Endodermal cell (in vitro differentiated cells): ENCODE data around the gene ELAPOR1. TPM values are rescaled to one million over a fixed set of nuclear protein-coding genes. Genes with fewer than 3 reads are reported as not detected.

ENCODE experiments used
- DNase-seq: peaks from one replicate; pipeline ENCODE4 v3.0.0-alpha.2; 2017
- H3K27ac ChIP-seq: 2 replicates; pipeline ENCODE4 v1.5.1; 2013; ENCODE audit warnings: mild to moderate bottlenecking, low read depth, low read length, moderate library complexity
- H3K27me3 ChIP-seq: 2 replicates; pipeline ENCODE4 v1.6.1; 2013; ENCODE audit warnings: mild to moderate bottlenecking, low read length, moderate library complexity; ENCODE audit not compliant: insufficient read depth, control insufficient read depth, poor library complexity, severe bottlenecking
- H3K36me3 ChIP-seq: 2 replicates; pipeline ENCODE4 v1.7.0; 2013; ENCODE audit warnings: mild to moderate bottlenecking, low read length, moderate library complexity; ENCODE audit not compliant: control insufficient read depth, insufficient read depth
- H3K4me1 ChIP-seq: one replicate; pipeline ENCODE4 v1.7.0; 2013; ENCODE audit warnings: low read length; ENCODE audit not compliant: control insufficient read depth, insufficient read depth
- H3K4me3 ChIP-seq: 2 replicates; pipeline ENCODE4 v1.5.1; 2013; ENCODE audit warnings: mild to moderate bottlenecking, low read length, moderate library complexity
- H3K9ac ChIP-seq: 2 replicates; pipeline ENCODE4 v1.6.1; 2013; ENCODE audit warnings: mild to moderate bottlenecking, low read length, moderate library complexity; ENCODE audit not compliant: poor library complexity, severe bottlenecking; ENCODE audit errors: extremely low read depth
- H3K9me3 ChIP-seq: 2 replicates; pipeline ENCODE4 v1.6.1; 2013; ENCODE audit warnings: mild to moderate bottlenecking, low read length, moderate library complexity; ENCODE audit not compliant: control insufficient read depth
- H3K27ac Mint-ChIP-seq: 2 replicates; pipeline ENCODE4 v1.8.0; 2020; ENCODE audit warnings: mixed read lengths
- H3K27me3 Mint-ChIP-seq: 2 replicates; pipeline ENCODE4 v1.8.0; 2021; ENCODE audit warnings: mild to moderate bottlenecking, mixed read lengths; ENCODE audit not compliant: insufficient read depth
- H3K36me3 Mint-ChIP-seq: 2 replicates; pipeline ENCODE4 v1.8.0; 2020; ENCODE audit warnings: low read depth, mixed read lengths
- H3K4me1 Mint-ChIP-seq: 2 replicates; pipeline ENCODE4 v1.8.0; 2020; ENCODE audit warnings: mixed read lengths
- H3K4me3 Mint-ChIP-seq: 2 replicates; pipeline ENCODE4 v1.8.0; 2020; ENCODE audit warnings: mild to moderate bottlenecking, moderate library complexity, mixed read lengths
- H3K9me3 Mint-ChIP-seq: 2 replicates; pipeline ENCODE4 v1.8.0; 2020; ENCODE audit warnings: mild to moderate bottlenecking, mixed read lengths
- whole genome bisulfite sequencing, 2 experiments: methylation state at CpG; one replicate each; pipeline versions ENCODE4 v1.1.5 to v1.1.7; 2013; ENCODE audit warnings: missing lambda C conversion rate in 2 of 2, mixed read lengths in 1 of 2; ENCODE audit not compliant: insufficient coverage in 1 of 2, insufficient read length in 1 of 2; 5-methylcytosine and 5-hydroxymethylcytosine counted together
- total RNA-seq, 2 donors: library from RNA; stranded (reverse); fragmentation: NEBNext Ultra II Directional in 1 of 2; extraction: Animal tissue kit (Norgen Biotek cat#: 25700) in 1 of 2; gene quantifications; 2 replicates in 1 of 2; 3 replicates in 1 of 2; pipeline ENCODE4 v1.2.1, GENCODE V29; 2021
- TF ChIP-seq, protein P1 (sequence below): fragments of 200-600 bp; sonication (generic); conservative IDR thresholded peaks from 2 replicates; pipeline ENCODE4 v1.5.0; 2021; ENCODE audit warnings: antibody characterized with exemption, mild to moderate bottlenecking

ELAPOR1 gene
- total RNA-seq, 2 donors from 2014 or later: 0.48 to 0.89 TPM

DNA sequence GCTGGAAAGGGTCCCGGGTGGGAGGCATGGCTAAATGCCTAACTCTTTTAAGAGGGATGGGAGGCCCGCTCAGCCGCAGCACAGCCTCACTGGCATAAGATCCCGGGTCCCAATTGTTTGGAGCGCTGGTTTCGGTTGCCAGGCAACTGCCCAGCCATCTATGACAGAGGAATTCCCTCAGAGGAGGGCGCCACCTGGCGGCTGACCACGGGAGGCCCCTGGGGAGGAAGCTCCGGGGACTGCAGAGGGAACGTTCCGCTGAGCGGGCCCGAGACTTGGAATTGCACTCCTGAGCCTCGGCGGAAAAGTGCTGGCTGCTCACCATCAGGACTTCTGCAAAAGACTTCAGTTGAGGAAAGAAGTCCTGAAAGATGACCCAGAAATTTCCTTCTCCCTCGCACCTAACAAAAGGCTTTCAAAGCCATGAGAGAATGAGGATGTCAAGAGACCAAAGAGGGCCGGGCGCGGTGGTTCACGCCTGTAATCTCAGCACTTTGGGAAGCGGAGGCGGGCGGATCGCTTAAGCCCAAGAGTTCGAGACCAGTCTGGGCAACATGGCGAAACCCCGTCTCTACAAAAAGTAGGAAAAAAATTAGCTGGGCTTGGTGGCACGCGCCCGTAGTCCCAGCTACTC, 1.1 kb upstream of the ELAPOR1 start:
- 13 to 19% methylated on average over 26 to 31 of the region's 31 CpGs for WGBS, 2 experiments
- H3K36me3 Mint-ChIP-seq: no peaks in the 10 kb centered on the region
- H3K9me3 Mint-ChIP-seq: no peaks in the 10 kb centered on the region
- H3K4me1 Mint-ChIP-seq: peaks cover 2% of the 10 kb centered on the region
- Histone ChIP-seq H3K4me1 (peaks cover 4% of the 10 kb centered on the region), H3K27ac (peak overlapping the region; percentile 83), H3K36me3 (no peaks in the 10 kb centered on the region), H3K9ac (no peak overlapping the region), H3K27me3 (peaks cover 84% of the 10 kb centered on the region), H3K4me3 (no peak overlapping the region), H3K9me3 (no peaks in the 10 kb centered on the region)
- TF ChIP-seq, protein P1, sequence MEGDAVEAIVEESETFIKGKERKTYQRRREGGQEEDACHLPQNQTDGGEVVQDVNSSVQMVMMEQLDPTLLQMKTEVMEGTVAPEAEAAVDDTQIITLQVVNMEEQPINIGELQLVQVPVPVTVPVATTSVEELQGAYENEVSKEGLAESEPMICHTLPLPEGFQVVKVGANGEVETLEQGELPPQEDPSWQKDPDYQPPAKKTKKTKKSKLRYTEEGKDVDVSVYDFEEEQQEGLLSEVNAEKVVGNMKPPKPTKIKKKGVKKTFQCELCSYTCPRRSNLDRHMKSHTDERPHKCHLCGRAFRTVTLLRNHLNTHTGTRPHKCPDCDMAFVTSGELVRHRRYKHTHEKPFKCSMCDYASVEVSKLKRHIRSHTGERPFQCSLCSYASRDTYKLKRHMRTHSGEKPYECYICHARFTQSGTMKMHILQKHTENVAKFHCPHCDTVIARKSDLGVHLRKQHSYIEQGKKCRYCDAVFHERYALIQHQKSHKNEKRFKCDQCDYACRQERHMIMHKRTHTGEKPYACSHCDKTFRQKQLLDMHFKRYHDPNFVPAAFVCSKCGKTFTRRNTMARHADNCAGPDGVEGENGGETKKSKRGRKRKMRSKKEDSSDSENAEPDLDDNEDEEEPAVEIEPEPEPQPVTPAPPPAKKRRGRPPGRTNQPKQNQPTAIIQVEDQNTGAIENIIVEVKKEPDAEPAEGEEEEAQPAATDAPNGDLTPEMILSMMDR: peak; percentile 99
- peak; percentile 99 for DNase-seq
- H3K4me3 Mint-ChIP-seq: peak overlapping the region; percentile 42
- no peak overlapping the region for H3K27ac Mint-ChIP-seq
- H3K27me3 Mint-ChIP-seq: peaks cover 87% of the 10 kb centered on the region

DNA sequence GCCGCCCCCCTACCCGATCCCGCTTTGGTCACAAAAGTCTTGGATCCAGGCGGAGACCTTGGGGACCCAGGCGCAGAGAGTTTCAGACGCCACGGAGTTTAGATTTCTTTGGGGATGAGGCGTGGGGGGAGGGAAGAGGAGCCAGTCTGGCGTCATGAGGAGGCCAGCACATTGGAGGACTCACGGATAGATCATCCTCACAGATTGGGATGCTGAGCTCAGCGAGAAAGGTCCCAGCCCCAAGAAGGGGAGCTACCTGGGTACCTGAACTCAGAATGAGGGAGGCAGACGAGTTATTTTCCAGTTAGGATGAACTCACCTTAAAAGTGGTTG, 393 bp downstream of the ELAPOR1 start:
- Mint-ChIP-seq H3K9me3 (no peaks in the 10 kb centered on the region), H3K27ac (no peak overlapping the region), H3K36me3 (no peaks in the 10 kb centered on the region), H3K4me1 (peaks cover 2% of the 10 kb centered on the region), H3K27me3 (peaks cover 80% of the 10 kb centered on the region), H3K4me3 (peak overlapping the region; percentile 42)
- H3K36me3 ChIP-seq: no peaks in the 10 kb centered on the region
- TF ChIP-seq, protein P1: no peak
- peaks cover 4% of the 10 kb centered on the region for H3K4me1 ChIP-seq
- no peaks in the 10 kb centered on the region for H3K9me3 ChIP-seq
- H3K27me3 ChIP-seq: peaks cover 76% of the 10 kb centered on the region
- H3K9ac ChIP-seq: no peak overlapping the region
- WGBS, 2 experiments: 9 to 10% methylated on average over 12 of the region's 12 CpGs
- DNase-seq: no peak
- peak overlapping the region; percentile 73 for H3K4me3 ChIP-seq
- no peak overlapping the region for H3K27ac ChIP-seq

DNA sequence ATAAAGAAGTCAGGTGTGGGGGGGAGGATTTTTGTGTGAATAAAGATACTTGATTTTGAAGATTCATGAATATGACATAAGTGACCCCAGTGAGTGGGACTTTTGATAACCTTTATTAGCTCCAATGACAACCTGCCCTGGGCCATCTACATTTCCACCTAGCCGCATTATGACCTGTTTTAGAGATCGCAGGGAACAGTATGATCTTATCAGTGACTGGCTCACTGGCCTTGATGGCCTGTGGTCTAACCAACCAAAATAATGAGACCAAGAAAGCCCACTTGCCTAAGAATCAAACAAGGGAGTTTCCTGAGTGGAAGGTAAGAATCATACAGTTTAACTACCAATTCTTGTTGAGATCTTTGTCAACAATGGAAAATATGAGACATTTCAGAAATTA, 1.8 kb downstream of the ELAPOR1 start:
- Mint-ChIP-seq H3K4me1 (peaks cover 2% of the 10 kb centered on the region), H3K27me3 (peaks cover 67% of the 10 kb centered on the region), H3K4me3 (no peak overlapping the region), H3K9me3 (no peaks in the 10 kb centered on the region), H3K27ac (no peak overlapping the region), H3K36me3 (no peaks in the 10 kb centered on the region)
- no peaks in the 10 kb centered on the region for H3K9me3 ChIP-seq
- H3K4me1 ChIP-seq: peaks cover 4% of the 10 kb centered on the region
- no peaks in the 10 kb centered on the region for H3K36me3 ChIP-seq
- H3K4me3 ChIP-seq: no peak overlapping the region
- DNase-seq: no peak
- no peak overlapping the region for H3K27ac ChIP-seq
- no peak overlapping the region for H3K9ac ChIP-seq
- TF ChIP-seq, protein P1: no peak
- H3K27me3 ChIP-seq: peaks cover 62% of the 10 kb centered on the region
- 97 to 100% methylated on average over 2 of the region's 2 CpGs for WGBS, 2 experiments
